Measurements from ENCODE around the gene NACC1.

Gene NACC1

GRCh38 chr19:13134626-13135025 lies 16.6 kb downstream of the NACC1 start:
- H3K9me3 ChIP-seq (ENCODE audit: insufficient read depth, low read depth, low read length): no peaks in the 10 kb centered on the region
- no peak overlapping the region for H3K4me3 ChIP-seq (ENCODE audit: low read length, poor library complexity, severe bottlenecking)
- H2AFZ ChIP-seq (ENCODE audit: low read length): no peak overlapping the region
- H3K9ac ChIP-seq (ENCODE audit: low read depth, low read length, poor library complexity, severe bottlenecking): no peak overlapping the region
- H3K79me2 ChIP-seq (ENCODE audit: insufficient read depth, low read length): peaks cover 47% of the 10 kb centered on the region
- peaks cover 14% of the 10 kb centered on the region for H3K4me1 ChIP-seq (ENCODE audit: insufficient read depth, low read length, poor library complexity, severe bottlenecking)
- H3K4me2 ChIP-seq (ENCODE audit: low read depth, low read length, poor library complexity, severe bottlenecking): no peak overlapping the region
- TF ChIP-seq CTCF (conservative IDR thresholded peaks at IDR 0.05; ENCODE audit: low read length) (no peak), EZH2phosphoT487 (IDR thresholded peaks at IDR 0.05; ENCODE audit: borderline replicate concordance) (no peak)
- no peaks in the 10 kb centered on the region for H3K9me2 ChIP-seq (replicated peaks; ENCODE audit: low read depth, low read length)
- H3F3A ChIP-seq (ENCODE audit: low read depth): no peaks in the 10 kb centered on the region
- no peaks in the 10 kb centered on the region for H3K27me3 ChIP-seq (ENCODE audit: insufficient read depth, low read length, poor library complexity, severe bottlenecking)
- peaks cover 46% of the 10 kb centered on the region; the same call in 1 of the 2 replicates for H3K36me3 ChIP-seq (ENCODE audit: insufficient read depth, low read length)
- peaks cover 32% of the 10 kb centered on the region for H4K20me1 ChIP-seq (ENCODE audit: insufficient read depth, low read length, poor library complexity, severe bottlenecking)

GRCh38 chr19:13135068-13136062 lies 17.3 kb downstream of the NACC1 start:
- Histone ChIP-seq H3K9ac (ENCODE audit: low read depth, low read length, poor library complexity, severe bottlenecking) (no peak overlapping the region), H3K79me2 (ENCODE audit: insufficient read depth, low read length) (peaks cover 39% of the 10 kb centered on the region), H3K4me2 (ENCODE audit: low read depth, low read length, poor library complexity, severe bottlenecking) (no peak overlapping the region), H3K4me3 (ENCODE audit: low read length, poor library complexity, severe bottlenecking) (no peak overlapping the region), H3K27me3 (ENCODE audit: insufficient read depth, low read length, poor library complexity, severe bottlenecking) (no peaks in the 10 kb centered on the region), H4K20me1 (ENCODE audit: insufficient read depth, low read length, poor library complexity, severe bottlenecking) (peaks cover 32% of the 10 kb centered on the region), H3K4me1 (ENCODE audit: insufficient read depth, low read length, poor library complexity, severe bottlenecking) (peaks cover 14% of the 10 kb centered on the region), H3K36me3 (ENCODE audit: insufficient read depth, low read length) (peaks cover 46% of the 10 kb centered on the region; the same call in 1 of the 2 replicates), H2AFZ (ENCODE audit: low read length) (no peak overlapping the region), H3K9me3 (ENCODE audit: insufficient read depth, low read depth, low read length) (no peaks in the 10 kb centered on the region), H3F3A (ENCODE audit: low read depth) (no peaks in the 10 kb centered on the region), H3K9me2 (replicated peaks; ENCODE audit: low read depth, low read length) (no peaks in the 10 kb centered on the region)
- TF ChIP-seq CTCF (conservative IDR thresholded peaks at IDR 0.05; ENCODE audit: low read length) (no peak), EZH2phosphoT487 (IDR thresholded peaks at IDR 0.05; ENCODE audit: borderline replicate concordance) (no peak)

GRCh38 chr19:13137290-13137794 lies 19.3 kb downstream of the NACC1 start:
- H3K9me3 ChIP-seq (ENCODE audit: insufficient read depth, low read depth, low read length): no peaks in the 10 kb centered on the region
- H3K36me3 ChIP-seq (ENCODE audit: insufficient read depth, low read length): peaks cover 46% of the 10 kb centered on the region; the same call in 1 of the 2 replicates
- H3K9me2 ChIP-seq (replicated peaks; ENCODE audit: low read depth, low read length): no peaks in the 10 kb centered on the region
- no peak overlapping the region for H2AFZ ChIP-seq (ENCODE audit: low read length)
- H3K4me1 ChIP-seq (ENCODE audit: insufficient read depth, low read length, poor library complexity, severe bottlenecking): peaks cover 7% of the 10 kb centered on the region
- H3K79me2 ChIP-seq (ENCODE audit: insufficient read depth, low read length): peaks cover 28% of the 10 kb centered on the region
- H3K4me2 ChIP-seq (ENCODE audit: low read depth, low read length, poor library complexity, severe bottlenecking): no peak overlapping the region
- no peak overlapping the region for H3K9ac ChIP-seq (ENCODE audit: low read depth, low read length, poor library complexity, severe bottlenecking)
- H3K4me3 ChIP-seq (ENCODE audit: low read length, poor library complexity, severe bottlenecking): no peak overlapping the region
- no peak for TF ChIP-seq EZH2phosphoT487 (IDR thresholded peaks at IDR 0.05; ENCODE audit: borderline replicate concordance)
- no peak for TF ChIP-seq CTCF (conservative IDR thresholded peaks at IDR 0.05; ENCODE audit: low read length)
- H3K27me3 ChIP-seq (ENCODE audit: insufficient read depth, low read length, poor library complexity, severe bottlenecking): no peaks in the 10 kb centered on the region
- no peaks in the 10 kb centered on the region for H3F3A ChIP-seq (ENCODE audit: low read depth)
- peaks cover 17% of the 10 kb centered on the region for H4K20me1 ChIP-seq (ENCODE audit: insufficient read depth, low read length, poor library complexity, severe bottlenecking)

All from Loucy (cell line).